Right atrium auricular region (tissue), 2 donors: ENCODE measurements around the gene NCAPD2. TPM values are rescaled to one million over a fixed set of nuclear protein-coding genes. Genes with fewer than 3 reads are reported as not detected.
"Not testable (repeated sequence)": the region's sequence is repeated elsewhere in the genome, so short reads cannot be mapped to it uniquely, and the experiment has no call there.

Source experiments
- DNase-seq: peaks from one replicate; pipeline ENCODE4 v3.0.0-alpha.2; 2019; ENCODE audit warnings: low spot score
- H3K27ac ChIP-seq, 2 donors: fragments of 200-600 bp; sonication (generic); 1 replicate in 1 of 2; 2 replicates in 1 of 2; pipeline ENCODE4 v1.5.1; 2016 to 2019
- H3K27me3 ChIP-seq, 2 donors: fragments of 200-600 bp; sonication (generic); one replicate each; pipeline versions ENCODE4 v1.5.1 to v1.6.0; 2017 to 2019
- H3K36me3 ChIP-seq: fragments of 200-600 bp; sonication (generic); one replicate; pipeline ENCODE4 v1.5.1; 2016
- H3K4me1 ChIP-seq, 2 donors: fragments of 200-600 bp; sonication (generic); one replicate each; pipeline versions ENCODE4 v1.5.1 to v1.6.0; 2017 to 2019
- H3K4me3 ChIP-seq, 2 donors: fragments of 200-600 bp; sonication (generic); 1 replicate in 1 of 2; 2 replicates in 1 of 2; pipeline ENCODE4 v1.5.1; 2017 to 2019; ENCODE audit warnings: mild to moderate bottlenecking in 1 of 2, moderate library complexity in 1 of 2
- H3K9me3 ChIP-seq, 2 donors: fragments of 200-600 bp; sonication (generic); one replicate each; pipeline ENCODE4 v1.5.1; 2019
- CTCF ChIP-seq, 2 donors: fragments of 200-600 bp; sonication (generic); IDR thresholded peaks; one replicate each; pipeline ENCODE4 v1.5.1; 2019; ENCODE audit warnings: antibody characterized with exemption in 2 of 2
- total RNA-seq, 2 donors: library from RNA; depleted of rRNA; stranded (reverse); fragments of >200 nt; gene quantifications; one replicate each; pipeline ENCODE4 v1.1.0, GENCODE V29; 2016

NCAPD2 gene
- total RNA-seq, 2 donors from 2014 or later = 11.6 to 53.5 TPM

GRCh38 chr12:6555018-6555691 is 61.3 kb downstream of the NCAPD2 start:
- Histone ChIP-seq H3K4me1 (peaks cover 0 to 59% of the 10 kb centered on the region in 2 donors), H3K27ac (peak overlapping the region; percentile 94 to 98), H3K36me3 (peaks cover 17% of the 10 kb centered on the region), H3K4me3 (peak overlapping the region; percentile 77 to 80), H3K27me3 (no peaks in the 10 kb centered on the region), H3K9me3 (no peaks in the 10 kb centered on the region)
- no peak for TF ChIP-seq CTCF (IDR thresholded peaks at IDR 0.05)
- DNase-seq = no peak

- not testable (repeated sequence) for DNase-seq
Observed at GRCh38 chr12:6556496-6556817, 62.6 kb downstream of the NCAPD2 start.

GRCh38 chr12:6556857-6557256 is 63.0 kb downstream of the NCAPD2 start:
- no peak for TF ChIP-seq CTCF (IDR thresholded peaks at IDR 0.05)
- Histone ChIP-seq H3K4me3 (no peak overlapping the region), H3K9me3 (no peaks in the 10 kb centered on the region), H3K36me3 (peaks cover 34% of the 10 kb centered on the region), H3K4me1 (peaks cover 0 to 42% of the 10 kb centered on the region in 2 donors), H3K27ac (no peak overlapping the region), H3K27me3 (no peaks in the 10 kb centered on the region)
- DNase-seq = no peak

More at GRCh38 chr12:6556496-6556817, 62.6 kb downstream of the NCAPD2 start:
- peak overlapping the region; percentile 94 to 98 for H3K27ac ChIP-seq
- not testable (repeated sequence) for H3K9me3 ChIP-seq, H3K27me3 ChIP-seq
- H3K36me3 ChIP-seq = peaks cover 30% of the 10 kb centered on the region
- peak overlapping the region in 1 of 2 donors; percentile 80 for H3K4me3 ChIP-seq
- H3K4me1 ChIP-seq = peaks cover 0 to 46% of the 10 kb centered on the region in 2 donors

GRCh38 chr12:6558014-6558760 is 64.3 kb downstream of the NCAPD2 start:
- not testable (repeated sequence) for H3K4me3 ChIP-seq, H3K27ac ChIP-seq, H3K9me3 ChIP-seq, DNase-seq, H3K27me3 ChIP-seq
- TF ChIP-seq CTCF (IDR thresholded peaks at IDR 0.05) = peak; percentile 21 to 56
- Histone ChIP-seq H3K4me1 (peaks cover 0 to 29% of the 10 kb centered on the region in 2 donors), H3K36me3 (peaks cover 47% of the 10 kb centered on the region)

- Histone ChIP-seq H3K9me3 (no peaks in the 10 kb centered on the region), H3K27ac (no peak overlapping the region), H3K36me3 (peaks cover 54% of the 10 kb centered on the region), H3K4me3 (no peak overlapping the region), H3K4me1 (peaks cover 0 to 15% of the 10 kb centered on the region in 2 donors), H3K27me3 (no peaks in the 10 kb centered on the region)
- TF ChIP-seq CTCF (IDR thresholded peaks at IDR 0.05) = no peak
- no peak for DNase-seq
Observed at GRCh38 chr12:6559500-6559899, 65.6 kb downstream of the NCAPD2 start.

- no peak for DNase-seq
- peaks cover 64% of the 10 kb centered on the region for H3K36me3 ChIP-seq
- no peak for TF ChIP-seq CTCF (IDR thresholded peaks at IDR 0.05)
- H3K9me3 ChIP-seq = no peaks in the 10 kb centered on the region
- H3K27ac ChIP-seq = no peak overlapping the region
- peaks cover 0 to 7% of the 10 kb centered on the region in 2 donors for H3K4me1 ChIP-seq
- H3K4me3 ChIP-seq = no peak overlapping the region
- no peaks in the 10 kb centered on the region for H3K27me3 ChIP-seq
Observed at GRCh38 chr12:6560501-6561205, 66.8 kb downstream of the NCAPD2 start.
